ENCODE data around the gene CACNG7. TPM values are rescaled to one million over a fixed set of nuclear protein-coding genes. Genes with fewer than 3 reads are reported as not detected.
"Not testable (repeated sequence)": the region's sequence is repeated elsewhere in the genome, so short reads cannot be mapped to it uniquely, and the experiment has no call there.

CACNG7 gene, protein sequence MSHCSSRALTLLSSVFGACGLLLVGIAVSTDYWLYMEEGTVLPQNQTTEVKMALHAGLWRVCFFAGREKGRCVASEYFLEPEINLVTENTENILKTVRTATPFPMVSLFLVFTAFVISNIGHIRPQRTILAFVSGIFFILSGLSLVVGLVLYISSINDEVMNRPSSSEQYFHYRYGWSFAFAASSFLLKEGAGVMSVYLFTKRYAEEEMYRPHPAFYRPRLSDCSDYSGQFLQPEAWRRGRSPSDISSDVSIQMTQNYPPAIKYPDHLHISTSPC
- not detected for total RNA-seq (ENCODE audit: insufficient read depth, low replicate concordance)

DNA sequence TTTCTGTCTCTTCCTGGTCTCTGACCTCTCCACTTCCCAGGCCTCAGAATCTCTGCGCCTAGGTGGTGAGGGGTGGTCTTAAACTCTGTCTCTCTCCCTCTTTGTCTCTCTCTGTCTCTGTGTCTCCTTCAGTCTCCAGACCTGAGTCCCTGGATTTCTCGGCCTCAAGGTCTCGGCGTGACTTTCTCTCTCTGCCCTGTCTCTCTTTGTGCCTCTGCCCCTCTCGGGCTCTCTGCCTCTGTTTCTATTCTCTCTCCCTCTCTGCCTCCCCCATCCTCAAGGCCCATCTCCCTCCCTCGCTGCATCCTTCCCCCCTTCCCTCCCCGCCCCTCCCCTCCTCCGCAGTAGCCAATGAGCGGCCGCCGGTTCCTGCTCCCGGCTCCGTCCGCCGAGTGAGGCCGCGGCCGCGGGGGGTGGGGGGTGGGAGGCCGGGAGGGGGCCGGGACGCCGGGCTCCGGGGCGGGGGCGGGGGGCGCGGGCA, at the start of gene CACNG7:
TSS of gene CACNG7 (plus strand) at position 344 of the 481 bp plus-strand sequence. CDS start 3,554 bp downstream, outside the sequence.
- DNase-seq (ENCODE audit: low spot score): no peak

DNA sequence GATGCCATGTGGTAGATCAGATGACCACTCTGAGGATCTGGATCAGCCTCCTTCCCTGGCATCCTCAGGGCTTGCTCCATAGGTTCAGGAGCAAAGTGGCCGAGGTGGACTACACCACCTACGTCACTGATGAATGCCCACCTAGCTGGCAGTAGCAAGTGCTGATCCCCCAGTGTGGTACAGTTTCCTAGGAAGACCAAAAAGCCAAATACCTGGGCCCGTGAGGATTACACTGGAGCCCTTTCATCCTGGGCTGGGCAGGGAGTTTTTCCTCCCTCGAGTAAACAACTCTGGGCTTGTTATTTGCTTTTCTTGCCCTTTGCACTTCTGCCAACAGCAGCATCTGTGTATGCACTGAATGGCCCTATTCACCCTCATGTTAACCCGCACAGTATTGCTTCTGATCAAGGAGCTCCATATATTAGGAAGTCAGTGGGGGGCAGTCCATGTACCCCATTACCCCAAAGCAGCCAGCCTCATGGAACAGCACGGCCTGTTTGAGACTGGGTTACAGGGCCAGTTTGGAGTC, 44.7 kb upstream of the CACNG7 start:
- DNase-seq (ENCODE audit: low spot score): no peak

DNA sequence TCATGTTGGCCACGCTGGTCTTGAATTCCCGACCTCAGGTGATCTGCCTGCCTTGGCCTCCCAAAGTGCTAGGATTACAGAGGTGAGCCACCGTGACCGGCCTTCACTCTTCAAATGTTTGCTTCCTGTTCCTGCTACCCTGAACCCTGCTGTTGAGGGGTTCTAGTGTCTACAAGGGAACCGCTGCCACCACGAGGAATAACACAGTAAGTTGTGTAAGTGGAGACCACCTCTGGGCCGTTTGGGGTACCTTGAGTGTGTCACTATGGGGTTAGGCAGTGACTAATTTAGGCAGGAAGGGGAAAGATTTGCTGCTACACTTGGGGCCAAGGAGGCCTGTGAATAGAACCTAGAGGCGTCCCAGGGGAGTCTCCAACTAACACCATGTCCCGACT, 43.6 kb upstream of the CACNG7 start:
- DNase-seq (ENCODE audit: low spot score): no peak

DNA sequence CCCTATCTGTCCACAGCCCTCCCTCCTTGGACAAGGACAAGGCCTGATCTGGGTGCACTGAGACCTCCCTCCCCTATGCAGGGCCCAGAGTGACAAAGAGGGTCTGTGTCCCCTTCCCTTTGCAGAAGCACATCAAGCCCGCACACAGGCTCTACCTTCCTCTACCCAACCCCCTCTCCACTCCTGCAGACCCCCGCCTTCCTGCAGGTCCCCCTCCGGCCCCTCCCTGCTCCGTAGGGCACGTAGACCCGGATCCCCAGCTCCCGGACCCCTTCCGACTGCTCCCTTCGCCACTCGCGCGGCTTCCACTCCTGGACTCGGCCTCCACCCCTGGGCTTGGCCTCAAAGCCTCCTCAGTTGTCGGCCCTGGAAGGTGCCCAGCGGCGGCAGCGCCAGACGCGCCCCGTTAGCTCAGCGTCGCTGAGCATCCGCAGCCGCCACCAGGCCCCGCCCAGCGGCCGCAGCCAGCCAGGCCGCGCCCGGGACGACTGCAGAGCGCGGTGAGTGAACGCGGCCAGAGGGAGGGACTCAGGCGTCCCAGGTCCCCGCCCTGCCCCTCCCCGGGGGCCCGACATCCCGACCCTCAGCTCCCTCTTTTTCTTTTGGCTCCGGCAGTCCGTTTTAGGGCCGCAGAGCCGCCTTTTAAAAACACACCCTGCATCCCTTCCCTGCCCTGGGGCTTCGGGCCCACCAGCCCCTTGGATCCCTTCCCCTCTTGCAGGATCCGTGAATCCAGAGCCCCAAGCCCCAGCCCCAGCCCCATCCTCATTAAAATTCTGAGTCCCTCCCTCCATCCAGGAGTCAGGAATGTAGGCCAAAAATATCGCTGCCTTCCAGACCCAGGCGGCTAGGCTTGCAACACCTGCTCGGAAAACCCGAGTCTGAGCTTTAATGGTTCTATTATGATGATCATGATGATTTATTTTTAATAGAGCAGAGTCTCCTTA, 42.9 kb upstream of the CACNG7 start:
- DNase-seq (ENCODE audit: low spot score): peak; percentile 89

DNA sequence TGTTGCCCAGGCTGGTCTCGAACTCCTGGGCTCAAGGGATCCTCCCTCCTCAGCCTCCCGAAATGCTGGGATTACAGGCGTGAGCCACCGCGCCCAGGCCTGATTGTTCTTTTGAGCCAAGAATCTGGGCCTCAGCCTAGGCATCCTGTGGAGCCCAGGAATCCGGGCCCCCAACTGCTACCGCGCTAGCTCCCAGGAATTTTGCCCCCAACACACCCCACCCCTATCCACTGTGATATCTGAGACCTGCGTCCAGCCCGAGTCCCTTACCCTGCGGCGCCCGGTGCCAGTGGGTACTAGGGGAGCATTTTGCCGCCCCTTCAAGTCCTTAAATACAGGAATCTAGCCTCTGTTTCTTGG, 42.2 kb upstream of the CACNG7 start:
- DNase-seq (ENCODE audit: low spot score): no peak

DNA sequence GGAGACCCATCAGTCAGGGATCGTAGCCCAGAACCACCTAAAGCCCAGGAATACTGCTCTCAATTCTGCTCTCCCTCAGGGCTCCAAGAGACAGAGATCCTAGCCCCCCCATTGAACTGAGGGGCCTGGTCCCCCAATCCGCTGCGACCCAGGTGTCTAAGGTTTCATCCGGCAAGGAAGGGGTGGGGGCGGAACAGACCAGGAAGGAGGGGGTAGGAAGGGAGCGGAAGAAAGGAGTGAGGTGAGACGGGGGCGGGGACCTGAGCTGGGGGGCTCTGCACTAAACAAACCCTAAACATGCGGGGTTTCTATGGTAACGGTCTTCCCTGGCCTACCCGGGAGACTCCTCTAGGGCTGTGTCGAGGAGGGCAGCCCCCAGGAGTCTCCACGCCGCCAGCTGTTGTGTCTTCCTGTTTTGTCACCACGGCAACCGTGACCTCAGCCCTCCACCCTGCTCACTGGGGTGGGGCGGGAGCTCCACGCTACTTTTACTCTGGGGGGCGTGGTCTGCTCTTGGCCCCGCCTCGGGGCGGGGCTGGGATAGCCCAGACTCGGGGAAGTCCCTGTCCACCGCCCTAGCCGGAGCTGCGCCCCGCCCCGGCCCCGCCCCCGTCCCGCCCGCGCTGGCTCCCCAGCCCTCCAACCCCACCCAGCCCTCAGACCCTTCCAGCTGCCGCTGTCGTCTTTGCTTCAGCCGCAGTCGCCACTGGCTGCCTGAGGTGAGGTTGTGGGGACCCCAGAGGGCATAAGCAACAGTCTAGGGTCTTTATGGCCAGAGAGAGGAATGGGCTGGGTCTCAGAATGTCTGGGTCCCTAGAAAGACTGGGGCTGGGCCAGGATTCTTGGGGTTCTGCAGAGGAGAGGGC, 41.6 kb upstream of the CACNG7 start, which contains the start of gene MYADM:
TSS of gene MYADM (plus strand) at position 659 of the 866 bp plus-strand sequence. CDS start 5,647 bp downstream, outside the sequence.
- DNase-seq (ENCODE audit: low spot score): peak; percentile 100

DNA sequence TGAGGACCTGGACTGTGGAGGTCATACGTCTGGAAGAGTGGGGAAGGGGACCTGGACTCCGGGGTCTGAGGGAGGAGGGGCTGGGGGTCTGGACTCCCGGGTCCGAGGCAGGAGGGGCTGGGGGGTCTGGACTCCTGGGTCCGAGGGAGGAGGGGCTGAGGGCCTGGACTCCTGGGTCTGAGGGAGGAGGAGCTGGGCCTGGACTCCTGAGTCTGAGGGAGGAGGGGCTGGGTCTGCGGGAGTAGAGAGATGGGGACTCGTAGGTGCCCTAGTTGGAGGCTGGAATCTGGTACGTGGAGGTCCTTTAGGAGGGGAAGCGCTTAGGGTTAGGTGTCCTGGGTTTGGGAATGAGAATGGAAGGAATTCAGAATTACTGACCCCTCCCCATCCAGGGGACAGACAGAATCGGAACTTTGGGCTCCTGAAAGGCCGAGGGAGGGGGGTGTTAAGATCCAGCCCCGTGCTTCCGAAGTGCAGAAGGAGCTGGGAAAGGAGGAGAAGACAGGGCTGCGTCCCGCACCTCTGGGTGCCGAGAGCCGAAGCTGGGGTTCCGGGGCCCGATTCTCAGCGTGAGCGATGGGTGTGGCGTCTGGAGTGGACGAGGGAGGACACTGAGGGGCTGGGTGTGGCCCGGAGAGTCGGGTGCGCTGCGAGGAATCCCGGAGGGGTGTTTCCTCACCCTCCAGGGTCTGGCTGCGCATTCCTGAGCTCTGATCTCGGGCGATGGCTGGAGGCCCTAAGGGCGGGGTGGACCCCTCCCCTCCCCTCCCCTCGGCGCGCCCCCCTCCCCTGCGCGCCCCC, 40.8 kb upstream of the CACNG7 start:
- peak; percentile 76 for DNase-seq (ENCODE audit: low spot score)

DNA sequence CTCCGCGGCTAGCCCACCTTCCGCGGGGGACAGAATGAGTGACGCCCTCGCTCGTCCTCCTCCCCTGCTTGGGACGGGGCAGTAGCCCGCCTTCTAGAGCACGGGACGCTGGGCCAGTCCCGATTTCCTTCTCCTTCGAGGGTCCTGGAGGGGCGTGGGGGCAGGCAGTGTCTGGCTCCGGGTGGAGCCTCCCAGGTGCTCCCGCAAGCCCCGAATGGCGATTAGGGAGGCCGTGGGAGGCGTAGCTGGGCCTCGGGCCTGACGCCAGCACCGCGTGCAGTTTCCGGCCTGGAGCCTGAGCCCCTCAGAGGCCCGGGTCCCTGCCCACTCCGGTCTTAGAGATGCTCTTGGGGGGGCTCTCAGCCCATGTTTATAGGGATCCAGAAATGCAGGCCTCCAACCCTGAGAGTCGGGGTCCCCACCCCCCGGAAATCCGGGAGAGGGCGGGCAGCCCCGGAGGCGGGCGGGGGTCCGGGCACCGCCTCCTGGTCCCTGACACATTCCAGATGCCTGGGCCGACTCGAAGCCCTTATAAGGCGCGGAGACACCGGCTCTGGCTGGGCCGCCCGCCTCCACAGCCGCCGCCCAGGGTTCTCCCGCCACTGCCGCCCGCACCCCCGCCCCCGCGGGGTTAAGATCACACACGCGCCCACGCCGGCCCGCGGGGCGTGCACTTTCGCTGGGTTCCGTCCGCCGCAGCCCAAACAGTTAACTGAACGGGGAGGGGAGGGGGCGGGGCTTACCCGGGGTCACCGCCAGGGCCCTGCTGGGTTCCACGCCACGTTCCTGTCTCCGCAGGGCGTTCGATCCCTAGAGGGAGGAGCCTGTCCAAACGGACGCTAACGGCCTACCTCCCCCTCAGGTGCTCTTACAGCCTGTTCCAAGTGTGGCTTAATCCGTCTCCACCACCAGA, 39.9 kb upstream of the CACNG7 start:
- peak; percentile 97 for DNase-seq (ENCODE audit: low spot score)

DNA sequence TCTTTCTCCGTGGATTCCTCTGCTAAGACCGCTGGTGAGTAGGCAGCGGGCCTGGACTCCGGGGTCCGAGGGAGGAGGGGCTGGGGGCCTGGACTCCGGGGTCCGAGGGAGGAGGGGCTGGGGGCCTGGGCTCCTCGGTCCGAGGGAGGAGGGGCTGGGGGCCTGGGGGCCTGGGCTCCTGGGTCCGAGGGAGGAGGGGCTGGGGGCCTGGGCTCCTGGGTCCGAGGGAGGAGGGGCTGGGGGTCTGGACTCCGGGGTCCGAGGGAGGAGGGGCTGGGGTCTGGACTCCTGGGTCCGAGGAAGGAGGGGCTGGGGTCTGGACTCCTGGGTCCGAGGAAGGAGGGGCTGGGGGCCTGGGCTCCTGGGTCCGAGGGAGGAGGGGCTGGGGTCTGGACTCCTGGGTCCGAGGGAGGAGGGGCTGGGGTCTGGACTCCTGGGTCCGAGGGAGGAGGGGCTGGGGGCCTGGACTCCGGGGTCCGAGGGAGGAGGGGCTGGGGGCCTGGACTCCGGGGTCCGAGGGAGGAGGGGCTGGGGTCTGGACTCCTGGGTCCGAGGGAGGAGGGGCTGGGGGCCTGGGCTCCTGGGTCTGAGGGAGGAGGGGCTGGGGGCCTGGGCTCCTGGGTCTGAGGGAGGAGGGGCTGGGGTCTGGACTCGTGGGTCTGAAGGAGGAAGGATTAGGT, 39.1 kb upstream of the CACNG7 start:
- not testable (repeated sequence) for DNase-seq (ENCODE audit: low spot score)

DNA sequence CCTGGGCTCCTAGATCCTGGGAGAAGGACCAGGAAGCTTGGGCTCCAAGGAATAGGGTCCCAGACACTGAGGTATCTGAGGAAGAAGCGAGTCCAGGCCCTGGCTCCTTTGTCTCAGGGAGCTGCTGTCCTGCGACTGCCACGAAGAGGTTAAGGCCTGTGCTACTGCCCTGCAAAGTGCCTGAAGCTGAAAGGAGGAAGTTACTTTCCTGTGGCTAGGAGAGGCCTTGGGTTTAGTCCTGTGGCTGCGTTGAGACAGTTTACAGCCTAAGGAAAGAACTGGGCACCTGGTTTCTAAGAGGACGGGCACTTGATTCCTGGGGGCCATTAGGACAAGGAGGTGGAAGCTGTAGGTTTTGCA, 38.6 kb upstream of the CACNG7 start:
- DNase-seq (ENCODE audit: low spot score): peak; percentile 51

DNA sequence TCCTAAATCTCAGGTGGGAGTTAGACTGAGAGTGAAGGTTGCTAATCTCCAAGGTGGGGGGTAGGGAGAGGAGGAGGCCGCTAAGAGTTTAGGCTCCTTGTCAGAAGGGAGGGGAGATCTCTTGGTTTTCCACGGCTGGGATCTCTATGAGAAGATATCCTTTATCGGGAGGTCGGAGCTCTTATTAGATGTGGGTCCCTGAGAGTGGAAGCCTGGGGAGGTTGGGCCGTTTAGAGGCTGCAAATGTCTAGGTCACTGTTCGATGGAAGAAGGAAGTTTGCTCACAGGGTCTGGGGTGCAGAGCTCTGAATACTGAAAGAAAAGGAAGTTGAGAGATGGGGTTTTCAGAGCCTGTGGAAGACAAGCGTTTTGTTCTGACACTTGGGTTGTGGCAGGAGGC, 37.6 kb upstream of the CACNG7 start:
- DNase-seq (ENCODE audit: low spot score): no peak

DNA sequence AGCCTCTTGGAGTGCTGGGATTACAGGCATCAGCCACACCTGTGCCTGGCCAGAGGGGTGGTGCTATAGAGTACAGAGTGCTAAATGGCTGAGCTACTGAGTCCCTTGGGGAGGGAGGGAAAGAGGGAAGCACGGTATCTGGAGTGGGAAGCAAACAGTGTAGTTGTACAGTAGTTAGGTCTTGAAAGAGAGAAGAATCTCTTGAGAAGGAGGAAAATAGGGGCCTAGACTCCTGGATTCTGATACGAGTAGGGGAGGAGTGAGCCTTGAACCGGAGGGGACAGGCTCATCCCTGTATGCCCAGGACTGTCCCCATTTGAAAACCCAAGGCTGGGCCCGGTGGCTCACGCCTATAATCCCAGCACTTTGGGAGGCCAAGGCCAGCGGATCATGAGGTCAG, 36.3 kb upstream of the CACNG7 start:
- no peak for DNase-seq (ENCODE audit: low spot score)

DNA sequence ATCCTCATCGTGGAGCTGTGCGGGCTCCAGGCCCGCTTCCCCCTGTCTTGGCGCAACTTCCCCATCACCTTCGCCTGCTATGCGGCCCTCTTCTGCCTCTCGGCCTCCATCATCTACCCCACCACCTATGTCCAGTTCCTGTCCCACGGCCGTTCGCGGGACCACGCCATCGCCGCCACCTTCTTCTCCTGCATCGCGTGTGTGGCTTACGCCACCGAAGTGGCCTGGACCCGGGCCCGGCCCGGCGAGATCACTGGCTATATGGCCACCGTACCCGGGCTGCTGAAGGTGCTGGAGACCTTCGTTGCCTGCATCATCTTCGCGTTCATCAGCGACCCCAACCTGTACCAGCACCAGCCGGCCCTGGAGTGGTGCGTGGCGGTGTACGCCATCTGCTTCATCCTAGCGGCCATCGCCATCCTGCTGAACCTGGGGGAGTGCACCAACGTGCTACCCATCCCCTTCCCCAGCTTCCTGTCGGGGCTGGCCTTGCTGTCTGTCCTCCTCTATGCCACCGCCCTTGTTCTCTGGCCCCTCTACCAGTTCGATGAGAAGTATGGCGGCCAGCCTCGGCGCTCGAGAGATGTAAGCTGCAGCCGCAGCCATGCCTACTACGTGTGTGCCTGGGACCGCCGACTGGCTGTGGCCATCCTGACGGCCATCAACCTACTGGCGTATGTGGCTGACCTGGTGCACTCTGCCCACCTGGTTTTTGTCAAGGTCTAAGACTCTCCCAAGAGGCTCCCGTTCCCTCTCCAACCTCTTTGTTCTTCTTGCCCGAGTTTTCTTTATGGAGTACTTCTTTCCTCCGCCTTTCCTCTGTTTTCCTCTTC, 35.1 kb upstream of the CACNG7 start:
- no peak for DNase-seq (ENCODE audit: low spot score)

DNA sequence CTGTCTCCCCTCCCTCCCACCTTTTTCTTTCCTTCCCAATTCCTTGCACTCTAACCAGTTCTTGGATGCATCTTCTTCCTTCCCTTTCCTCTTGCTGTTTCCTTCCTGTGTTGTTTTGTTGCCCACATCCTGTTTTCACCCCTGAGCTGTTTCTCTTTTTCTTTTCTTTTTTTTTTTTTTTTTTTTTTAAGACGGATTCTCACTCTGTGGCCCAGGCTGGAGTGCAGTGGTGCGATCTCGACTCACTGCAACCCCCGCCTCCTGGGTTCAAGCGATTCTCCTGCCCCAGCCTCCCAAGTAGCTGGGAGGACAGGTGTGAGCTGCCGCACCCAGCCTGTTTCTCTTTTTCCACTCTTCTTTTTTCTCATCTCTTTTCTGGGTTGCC, 34.5 kb upstream of the CACNG7 start:
- DNase-seq (ENCODE audit: low spot score): no peak

DNA sequence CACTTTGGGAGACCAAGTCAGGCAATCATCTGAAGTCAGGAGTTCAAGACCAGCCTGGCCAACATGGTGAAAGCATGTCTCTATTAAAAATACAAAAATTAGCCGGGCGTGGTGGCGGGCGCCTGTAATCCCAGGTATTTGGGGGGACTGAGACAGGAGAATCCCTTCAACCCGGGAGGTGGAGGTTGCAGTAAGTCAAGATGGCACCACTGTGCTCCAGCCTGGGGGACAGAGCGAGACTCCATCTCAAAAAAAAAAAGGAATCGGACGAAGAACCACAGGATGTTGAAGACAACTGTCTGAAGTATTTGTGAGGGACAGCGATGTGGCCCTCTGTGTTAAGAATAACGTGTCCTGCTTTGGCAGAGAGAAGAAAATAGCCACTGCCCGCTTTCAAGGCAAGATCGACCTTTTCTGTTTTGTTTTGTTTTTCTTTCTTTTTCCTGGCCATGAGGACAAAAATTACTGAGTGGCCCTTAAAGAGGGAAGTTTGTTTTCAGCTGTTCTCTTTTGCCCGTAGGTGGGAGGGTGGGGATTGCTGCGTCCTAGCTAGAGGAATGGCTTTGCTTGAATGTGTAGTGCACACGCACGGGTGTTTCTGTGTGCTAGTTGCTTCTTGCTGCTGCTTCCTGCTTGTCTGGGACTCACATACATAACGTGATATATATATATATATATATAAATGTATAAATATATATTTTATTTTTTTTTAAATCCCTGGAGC, 33.3 kb upstream of the CACNG7 start:
- DNase-seq (ENCODE audit: low spot score): no peak

DNA sequence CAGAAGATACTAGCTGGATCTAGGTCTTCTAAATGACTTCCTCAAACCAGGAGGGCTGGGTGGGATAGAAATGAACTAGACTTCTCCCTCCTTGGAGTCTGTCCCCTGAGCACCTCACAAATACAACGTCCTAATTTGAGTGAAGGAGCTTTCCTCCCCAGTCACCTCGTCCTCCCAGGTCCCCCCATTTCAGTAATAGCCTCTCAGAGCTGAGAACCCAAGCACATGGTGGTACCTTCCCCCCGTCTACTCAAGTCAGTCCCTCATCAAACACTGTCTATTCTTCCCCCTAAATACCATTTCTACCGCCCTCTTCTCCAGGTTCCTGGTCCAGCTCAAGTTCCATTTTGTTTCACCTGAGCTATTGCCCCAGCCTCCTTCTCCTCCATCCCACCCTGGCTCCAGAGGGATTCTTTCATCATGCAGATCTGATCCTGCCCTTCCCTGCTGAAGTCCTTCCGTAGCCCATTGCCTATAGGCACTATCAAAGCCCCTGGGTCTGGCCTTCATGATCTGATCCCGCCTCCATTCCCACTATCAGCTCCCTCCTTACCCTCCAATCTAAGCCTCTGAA, 32.3 kb upstream of the CACNG7 start:
- DNase-seq (ENCODE audit: low spot score): no peak

DNA sequence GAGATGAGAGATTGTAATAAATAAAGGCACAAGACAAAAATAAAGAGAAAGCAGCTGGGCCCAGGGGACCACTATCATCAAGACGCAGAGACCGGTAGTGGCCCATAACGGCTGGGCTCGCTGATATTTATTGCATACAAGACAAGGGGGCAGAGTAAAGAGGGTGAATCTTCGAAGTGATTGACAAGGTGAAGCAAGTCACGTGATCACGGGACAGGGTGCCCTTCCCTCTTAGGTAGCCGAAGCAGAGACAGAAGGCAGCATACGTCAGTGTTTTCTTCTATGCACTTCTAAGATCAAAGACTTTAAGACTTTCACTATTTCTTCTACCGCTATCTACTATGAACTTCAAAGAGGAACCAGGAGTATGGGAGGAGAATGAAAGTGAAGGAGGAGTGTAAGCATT, 31.7 kb upstream of the CACNG7 start:
- peak; percentile 74 for DNase-seq (ENCODE audit: low spot score)

Data from umbilical cord (tissue), 2 donors.